CD14-positive monocyte (primary cell): ENCODE results near the gene PSPC1. TPM values are rescaled to one million over a fixed set of nuclear protein-coding genes. Genes with fewer than 3 reads are reported as not detected.

Source experiments
- DNase-seq, 3 donors: peaks; one replicate each; pipeline ENCODE4 v3.0.0-alpha.2; 2011 to 2022
- H2AFZ ChIP-seq: 2 replicates; pipeline ENCODE4 v1.6.0; 2012; ENCODE audit warnings: mild to moderate bottlenecking, low read depth, low read length, inconsistent platforms; ENCODE audit not compliant: insufficient read depth, poor library complexity, severe bottlenecking
- H3K27ac ChIP-seq, 2 donors: 1 replicate in 1 of 2; 2 replicates in 1 of 2; pipeline ENCODE4 v1.5.1; 2012 to 2013; ENCODE audit warnings: low read length in 2 of 2, control low read depth in 1 of 2, inconsistent platforms in 1 of 2, low read depth in 1 of 2, mild to moderate bottlenecking in 1 of 2
- H3K27me3 ChIP-seq, 2 donors: one replicate each; pipeline versions ENCODE4 v1.6.0 to v1.6.1; 2011 to 2013; ENCODE audit warnings: low read length in 2 of 2; ENCODE audit not compliant: control insufficient read depth in 2 of 2, insufficient read depth in 2 of 2
- H3K36me3 ChIP-seq, 2 donors: replicated peaks in 1 of 2; 1 replicate in 1 of 2; 2 replicates in 1 of 2; pipeline versions ENCODE4 v1.5.1 to v1.6.1; 2012 to 2013; ENCODE audit warnings: low read length in 2 of 2, control low read depth in 1 of 2, inconsistent platforms in 1 of 2, mild to moderate bottlenecking in 1 of 2; ENCODE audit not compliant: insufficient read depth in 2 of 2, control insufficient read depth in 1 of 2
- H3K4me1 ChIP-seq, 2 donors: 1 replicate in 1 of 2; 2 replicates in 1 of 2; pipeline versions ENCODE4 v1.5.1 to v1.6.1; 2012 to 2013; ENCODE audit warnings: low read length in 2 of 2, control low read depth in 1 of 2, inconsistent platforms in 1 of 2, mild to moderate bottlenecking in 1 of 2, moderate library complexity in 1 of 2; ENCODE audit not compliant: insufficient read depth in 2 of 2, control insufficient read depth in 1 of 2
- H3K4me2 ChIP-seq: replicated peaks from 2 replicates; pipeline ENCODE3; 2012; ENCODE audit warnings: low read length, moderate library complexity, mild to moderate bottlenecking; ENCODE audit not compliant: poor library complexity, severe bottlenecking; ENCODE audit errors: extremely low read depth
- H3K4me3 ChIP-seq, 3 experiments: fragments of 200-600 bp in 1 of 3; sonication (generic) in 1 of 3; replicated peaks in 1 of 3; 1 replicate in 2 of 3; 2 replicates in 1 of 3; pipeline ENCODE4 v1.5.1; 2011 to 2013; ENCODE audit warnings: low read length in 3 of 3, mild to moderate bottlenecking in 3 of 3, control low read depth in 2 of 3, low read depth in 2 of 3, inconsistent platforms in 1 of 3, moderate library complexity in 1 of 3
- H3K79me2 ChIP-seq: 2 replicates; pipeline ENCODE4 v1.6.0; 2012; ENCODE audit warnings: mild to moderate bottlenecking, control low read depth, inconsistent platforms, low read length, moderate library complexity; ENCODE audit not compliant: insufficient read depth
- H3K9ac ChIP-seq: 2 replicates; pipeline ENCODE4 v1.6.0; 2017; ENCODE audit warnings: low read length, mild to moderate bottlenecking; ENCODE audit not compliant: insufficient read depth, poor library complexity, severe bottlenecking
- H3K9me3 ChIP-seq, 2 donors: replicated peaks in 1 of 2; 1 replicate in 1 of 2; 2 replicates in 1 of 2; pipeline versions ENCODE4 v1.5.1 to v1.6.1; 2012 to 2013; ENCODE audit warnings: low read length in 2 of 2, control low read depth in 1 of 2; ENCODE audit not compliant: control insufficient read depth in 1 of 2, insufficient read depth in 1 of 2
- H4K20me1 ChIP-seq: 2 replicates; pipeline ENCODE4 v1.6.0; 2012; ENCODE audit warnings: mild to moderate bottlenecking, low read length, control low read depth, moderate library complexity; ENCODE audit not compliant: insufficient read depth
- H3K27ac Mint-ChIP-seq, 7 donors: one replicate each; pipeline ENCODE4 v1.8.0; 2020; ENCODE audit warnings: mild to moderate bottlenecking in 7 of 7, mixed read lengths in 7 of 7, moderate library complexity in 6 of 7, inconsistent platforms in 2 of 7
- H3K27me3 Mint-ChIP-seq, 3 donors: one replicate each; pipeline ENCODE4 v1.8.0; 2021 to 2022; ENCODE audit warnings: low read depth in 3 of 3, mild to moderate bottlenecking in 3 of 3, mixed read lengths in 3 of 3, moderate library complexity in 3 of 3, inconsistent platforms in 1 of 3
- H3K36me3 Mint-ChIP-seq, 2 donors: one replicate each; pipeline ENCODE4 v1.8.0; 2020; ENCODE audit warnings: mixed read lengths in 2 of 2, inconsistent platforms in 1 of 2, mild to moderate bottlenecking in 1 of 2
- H3K4me1 Mint-ChIP-seq: one replicate; pipeline ENCODE4 v1.8.0; 2020; ENCODE audit warnings: mild to moderate bottlenecking, mixed read lengths
- H3K4me3 Mint-ChIP-seq, 2 donors: one replicate each; pipeline ENCODE4 v1.8.0; 2020; ENCODE audit warnings: mild to moderate bottlenecking in 2 of 2, mixed read lengths in 2 of 2, moderate library complexity in 1 of 2
- H3K9me3 Mint-ChIP-seq, 7 donors: one replicate each; pipeline ENCODE4 v1.8.0; 2020 to 2022; ENCODE audit warnings: mixed read lengths in 7 of 7, mild to moderate bottlenecking in 6 of 7, moderate library complexity in 6 of 7, inconsistent platforms in 2 of 7
- WGBS: methylation state at CpG from one replicate; pipeline ENCODE4 v1.1.5; 2013; ENCODE audit warnings: missing lambda C conversion rate; ENCODE audit not compliant: insufficient coverage; 5-methylcytosine and 5-hydroxymethylcytosine counted together
- intact Hi-C, 2 donors: fragments of 100-400 bp; cut with micrococcal nuclease; formaldehyde crosslinking; loops; one replicate each; pipeline versions ENCODE4 v1.15.0 to v1.15.1; 2023
- polyA plus RNA-seq, 3 donors: library from polyadenylated mRNA; depleted of rRNA in 1 of 3; unstranded in 2 of 3; stranded (reverse) in 1 of 3; fragments of 300-500 nt in 2 of 3; fragments of >200 nt in 1 of 3; fragmentation: Illumina TruSeq in 2 of 3; gene quantifications; 1 replicate in 2 of 3; 2 replicates in 1 of 3; pipeline ENCODE4 v1.2.3, GENCODE V29; 2012 to 2021
- TF ChIP-seq, protein P1 (sequence below): fragments of 200-600 bp; IDR thresholded peaks from one replicate; pipeline ENCODE4 v1.8.0; 2022; ENCODE audit warnings: antibody characterized with exemption, mild to moderate bottlenecking

Gene PSPC1
- polyA plus RNA-seq, 3 donors, result 17.3 to 34.4 (median 19.4) TPM

DNA sequence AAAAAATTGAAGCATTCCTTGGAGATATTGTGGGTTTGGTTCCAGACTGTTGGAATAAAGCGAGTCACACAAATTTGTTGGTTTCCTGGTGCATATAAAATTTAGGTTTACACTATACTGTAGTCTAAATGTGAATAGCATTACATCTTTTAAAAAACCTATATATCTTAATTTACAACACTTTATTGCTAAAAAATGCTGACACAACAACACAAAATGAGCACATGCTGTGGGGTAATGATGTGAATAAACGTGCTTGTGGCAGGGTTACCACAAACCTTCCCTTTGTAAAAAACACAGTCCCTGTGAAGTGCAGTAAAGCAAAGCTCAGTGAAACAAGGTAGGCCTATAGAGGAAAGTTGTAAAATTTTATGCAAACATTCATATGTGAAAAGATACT lies 121.6 kb downstream of the PSPC1 start:
- no peaks in the 10 kb centered on the region for H3K4me1 Mint-ChIP-seq
- Histone ChIP-seq H2AFZ (no peak overlapping the region), H4K20me1 (peaks cover 5% of the 10 kb centered on the region), H3K79me2 (no peaks in the 10 kb centered on the region), H3K9ac (no peak overlapping the region), H3K27me3 (no peaks in the 10 kb centered on the region), H3K27ac (no peak overlapping the region), H3K4me3 (no peak overlapping the region), H3K36me3 (peaks cover 74 to 88% of the 10 kb centered on the region in 2 donors), H3K4me2 (no peak overlapping the region), H3K9me3 (no peaks in the 10 kb centered on the region), H3K4me1 (no peaks in the 10 kb centered on the region)
- TF ChIP-seq, protein P1, sequence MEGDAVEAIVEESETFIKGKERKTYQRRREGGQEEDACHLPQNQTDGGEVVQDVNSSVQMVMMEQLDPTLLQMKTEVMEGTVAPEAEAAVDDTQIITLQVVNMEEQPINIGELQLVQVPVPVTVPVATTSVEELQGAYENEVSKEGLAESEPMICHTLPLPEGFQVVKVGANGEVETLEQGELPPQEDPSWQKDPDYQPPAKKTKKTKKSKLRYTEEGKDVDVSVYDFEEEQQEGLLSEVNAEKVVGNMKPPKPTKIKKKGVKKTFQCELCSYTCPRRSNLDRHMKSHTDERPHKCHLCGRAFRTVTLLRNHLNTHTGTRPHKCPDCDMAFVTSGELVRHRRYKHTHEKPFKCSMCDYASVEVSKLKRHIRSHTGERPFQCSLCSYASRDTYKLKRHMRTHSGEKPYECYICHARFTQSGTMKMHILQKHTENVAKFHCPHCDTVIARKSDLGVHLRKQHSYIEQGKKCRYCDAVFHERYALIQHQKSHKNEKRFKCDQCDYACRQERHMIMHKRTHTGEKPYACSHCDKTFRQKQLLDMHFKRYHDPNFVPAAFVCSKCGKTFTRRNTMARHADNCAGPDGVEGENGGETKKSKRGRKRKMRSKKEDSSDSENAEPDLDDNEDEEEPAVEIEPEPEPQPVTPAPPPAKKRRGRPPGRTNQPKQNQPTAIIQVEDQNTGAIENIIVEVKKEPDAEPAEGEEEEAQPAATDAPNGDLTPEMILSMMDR, result no peak
- intact Hi-C loops, result no loop called here
- no peak overlapping the region for H3K27ac Mint-ChIP-seq
- no CpG with 5 or more reads among the region's 2 CpGs for WGBS
- no peak overlapping the region for H3K4me3 Mint-ChIP-seq
- H3K36me3 Mint-ChIP-seq, result peaks cover 57 to 71% of the 10 kb centered on the region in 2 donors
- DNase-seq, result no peak
- no peaks in the 10 kb centered on the region for H3K9me3 Mint-ChIP-seq
- H3K27me3 Mint-ChIP-seq, result no peaks in the 10 kb centered on the region

DNA sequence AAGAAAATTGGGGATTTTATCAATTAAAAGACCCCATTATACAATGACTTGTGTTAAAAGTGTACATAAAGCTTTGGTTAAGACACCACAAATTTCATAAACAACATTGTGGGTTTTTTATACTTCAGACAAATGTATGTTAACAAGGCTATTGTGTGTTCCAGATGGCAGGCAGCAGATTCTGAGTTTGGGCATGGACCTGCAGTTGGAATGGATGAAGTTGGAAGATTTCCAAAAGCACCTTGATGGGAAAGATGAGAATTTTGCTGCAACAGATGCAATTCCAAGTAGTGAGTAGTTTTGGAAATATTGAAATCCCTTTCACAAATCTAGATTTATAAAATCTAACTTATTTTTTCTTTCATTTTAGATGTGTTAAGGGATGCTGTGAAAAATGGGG lies 123.9 kb downstream of the PSPC1 start:
- no peak overlapping the region for H3K4me2 ChIP-seq
- H3K36me3 Mint-ChIP-seq, result peaks cover 48 to 68% of the 10 kb centered on the region in 2 donors

More for the DNA sequence above, 123.9 kb downstream of the PSPC1 start:
- no peaks in the 10 kb centered on the region for H4K20me1 ChIP-seq
- H3K9me3 ChIP-seq, result no peaks in the 10 kb centered on the region
- peaks cover 51 to 85% of the 10 kb centered on the region in 2 donors for H3K36me3 ChIP-seq
- DNase-seq, result no peak
- Mint-ChIP-seq H3K4me1 (no peaks in the 10 kb centered on the region), H3K27me3 (no peaks in the 10 kb centered on the region), H3K27ac (no peak overlapping the region), H3K4me3 (no peak overlapping the region), H3K9me3 (no peaks in the 10 kb centered on the region)
- TF ChIP-seq, protein P1, result no peak
- no peaks in the 10 kb centered on the region for H3K4me1 ChIP-seq
- intact Hi-C loops, result no loop called here
- H3K4me3 ChIP-seq, result no peak overlapping the region
- H3K9ac ChIP-seq, result no peak overlapping the region
- no peak overlapping the region for H3K27ac ChIP-seq
- H3K27me3 ChIP-seq, result no peaks in the 10 kb centered on the region
- H2AFZ ChIP-seq, result no peak overlapping the region
- no peaks in the 10 kb centered on the region for H3K79me2 ChIP-seq
